NCI-H128 (cell line): ENCODE data around the gene IL10RA.
"Not testable (repeated sequence)": the region's sequence is repeated elsewhere in the genome, so short reads cannot be mapped to it uniquely, and the experiment has no call there.

Experiments used
- DNase-seq: peaks from one replicate; lab custom pipeline; 2025; ENCODE audit not compliant: unreplicated experiment; lab: John Stamatoyannopoulos, UW

IL10RA gene

GRCh38 chr11:117961896-117962295, 24.3 kb upstream of the IL10RA start:
- DNase-seq = no peak

GRCh38 chr11:117962826-117963225, 23.4 kb upstream of the IL10RA start:
- no peak for DNase-seq

GRCh38 chr11:117966908-117967307, 19.3 kb upstream of the IL10RA start:
- no peak for DNase-seq

- DNase-seq = no peak
Measured at GRCh38 chr11:117969160-117969991, 16.8 kb upstream of the IL10RA start.

GRCh38 chr11:117970400-117971024, 15.7 kb upstream of the IL10RA start:
- no peak for DNase-seq

- no peak for DNase-seq
Measured at GRCh38 chr11:117972044-117972443, 14.2 kb upstream of the IL10RA start.

GRCh38 chr11:117972629-117973502, 13.3 kb upstream of the IL10RA start:
- no peak for DNase-seq

- no peak for DNase-seq
Measured at GRCh38 chr11:117973503-117973860, 12.7 kb upstream of the IL10RA start.

- DNase-seq = no peak
Measured at GRCh38 chr11:117976445-117976844, 9.7 kb upstream of the IL10RA start.

GRCh38 chr11:117977029-117977428, 9.2 kb upstream of the IL10RA start:
- no peak for DNase-seq

- not testable (repeated sequence) for DNase-seq
Measured at GRCh38 chr11:117977612-117978264, 8.5 kb upstream of the IL10RA start.

- DNase-seq = not testable (repeated sequence)
Measured at GRCh38 chr11:117978291-117978910, 7.8 kb upstream of the IL10RA start.

- no peak for DNase-seq
Measured at GRCh38 chr11:117978991-117979390, 7.2 kb upstream of the IL10RA start.

GRCh38 chr11:117979481-117980211, 6.5 kb upstream of the IL10RA start:
- no peak for DNase-seq

- no peak for DNase-seq
Measured at GRCh38 chr11:117980280-117980679, 5.9 kb upstream of the IL10RA start.

- DNase-seq = no peak
Measured at GRCh38 chr11:117980720-117981119, 5.5 kb upstream of the IL10RA start.

- DNase-seq = no peak
Measured at GRCh38 chr11:117983163-117983475, 3.1 kb upstream of the IL10RA start.

GRCh38 chr11:117984476-117984875, 1.7 kb upstream of the IL10RA start:
- DNase-seq = no peak

- no peak for DNase-seq
Measured at GRCh38 chr11:117986981-117987574, 884 bp downstream of the IL10RA start.
